ENCODE data around the gene MOB2. TPM values are rescaled to one million over a fixed set of nuclear protein-coding genes. Genes with fewer than 3 reads are reported as not detected.

MOB2 gene
- total RNA-seq, 3 donors from 2014 or later = 36.4 to 46.1 (median 37.9) TPM

DNA sequence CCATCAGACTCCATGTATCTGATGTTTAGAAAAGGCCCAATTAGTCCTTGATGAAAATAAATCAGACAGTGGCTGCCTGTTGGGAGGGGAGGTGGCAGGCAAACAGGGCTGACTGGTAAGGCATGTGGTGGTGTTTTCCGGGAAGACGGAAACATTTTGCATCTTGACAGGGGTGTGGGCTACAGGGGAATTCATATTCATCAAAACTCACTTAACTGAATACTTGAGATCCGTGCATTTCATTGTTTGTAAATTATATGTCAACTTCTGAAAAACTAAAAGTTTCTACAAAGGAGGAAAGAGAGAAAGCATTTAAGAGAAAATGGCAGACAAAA is 10.1 kb upstream of the MOB2 start:
- TF ChIP-seq, protein P1, sequence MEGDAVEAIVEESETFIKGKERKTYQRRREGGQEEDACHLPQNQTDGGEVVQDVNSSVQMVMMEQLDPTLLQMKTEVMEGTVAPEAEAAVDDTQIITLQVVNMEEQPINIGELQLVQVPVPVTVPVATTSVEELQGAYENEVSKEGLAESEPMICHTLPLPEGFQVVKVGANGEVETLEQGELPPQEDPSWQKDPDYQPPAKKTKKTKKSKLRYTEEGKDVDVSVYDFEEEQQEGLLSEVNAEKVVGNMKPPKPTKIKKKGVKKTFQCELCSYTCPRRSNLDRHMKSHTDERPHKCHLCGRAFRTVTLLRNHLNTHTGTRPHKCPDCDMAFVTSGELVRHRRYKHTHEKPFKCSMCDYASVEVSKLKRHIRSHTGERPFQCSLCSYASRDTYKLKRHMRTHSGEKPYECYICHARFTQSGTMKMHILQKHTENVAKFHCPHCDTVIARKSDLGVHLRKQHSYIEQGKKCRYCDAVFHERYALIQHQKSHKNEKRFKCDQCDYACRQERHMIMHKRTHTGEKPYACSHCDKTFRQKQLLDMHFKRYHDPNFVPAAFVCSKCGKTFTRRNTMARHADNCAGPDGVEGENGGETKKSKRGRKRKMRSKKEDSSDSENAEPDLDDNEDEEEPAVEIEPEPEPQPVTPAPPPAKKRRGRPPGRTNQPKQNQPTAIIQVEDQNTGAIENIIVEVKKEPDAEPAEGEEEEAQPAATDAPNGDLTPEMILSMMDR (IDR thresholded peaks at IDR 0.05) = no peak
- no peak for TF ChIP-seq POLR2A (IDR thresholded peaks at IDR 0.05)
- no peak for TF ChIP-seq POLR2AphosphoS5 (IDR thresholded peaks at IDR 0.05)
- Histone ChIP-seq H3K4me1 (no peaks in the 10 kb centered on the region), H3K27me3 (no peaks in the 10 kb centered on the region), H3K27ac (no peak overlapping the region), H3K4me3 (no peak overlapping the region), H3K9me3 (no peaks in the 10 kb centered on the region), H3K36me3 (no peaks in the 10 kb centered on the region)
- intact Hi-C loops (cut with DNase I; ENCODE audit: low total_unique reads) = no loop called here
- DNase-seq (ENCODE audit: low spot score in 2 of 2) = no peak

DNA sequence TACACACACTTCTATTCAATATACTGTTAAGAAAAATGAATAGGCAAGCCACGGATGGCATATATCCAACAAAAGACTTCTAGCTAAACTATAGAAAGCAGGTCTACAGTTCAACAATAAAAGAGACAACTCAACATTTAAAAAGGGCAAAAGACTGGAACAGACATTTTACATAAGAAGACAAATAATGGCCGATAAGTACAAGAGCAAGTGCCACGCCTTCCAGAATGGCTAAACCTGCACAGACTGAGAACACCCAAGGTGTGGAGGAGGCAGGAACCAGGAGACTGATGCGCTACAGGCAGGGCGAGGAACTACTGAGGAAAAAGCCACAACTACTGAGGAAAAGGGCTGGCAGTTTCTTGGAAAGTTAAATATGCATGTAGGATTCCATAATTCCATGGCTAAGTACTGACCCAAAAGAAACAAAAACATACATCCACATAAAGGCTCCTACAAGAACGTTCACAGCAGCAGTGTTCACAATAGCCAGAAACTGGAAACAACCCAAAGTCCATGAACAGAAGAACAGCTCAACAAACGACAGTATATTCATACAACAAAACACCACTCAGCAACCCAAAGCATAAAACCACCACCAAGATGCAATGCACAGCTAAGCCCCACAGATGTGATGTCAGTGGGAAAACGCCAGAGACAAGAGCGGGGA is 9.6 kb upstream of the MOB2 start:
- Histone ChIP-seq H3K9me3 (no peaks in the 10 kb centered on the region), H3K27me3 (no peaks in the 10 kb centered on the region), H3K4me1 (no peaks in the 10 kb centered on the region), H3K36me3 (no peaks in the 10 kb centered on the region), H3K27ac (no peak overlapping the region), H3K4me3 (no peak overlapping the region)
- DNase-seq (ENCODE audit: low spot score in 2 of 2) = no peak
- TF ChIP-seq, protein P1 (IDR thresholded peaks at IDR 0.05) = no peak
- intact Hi-C loops (cut with DNase I; ENCODE audit: low total_unique reads) = no loop called here

DNA sequence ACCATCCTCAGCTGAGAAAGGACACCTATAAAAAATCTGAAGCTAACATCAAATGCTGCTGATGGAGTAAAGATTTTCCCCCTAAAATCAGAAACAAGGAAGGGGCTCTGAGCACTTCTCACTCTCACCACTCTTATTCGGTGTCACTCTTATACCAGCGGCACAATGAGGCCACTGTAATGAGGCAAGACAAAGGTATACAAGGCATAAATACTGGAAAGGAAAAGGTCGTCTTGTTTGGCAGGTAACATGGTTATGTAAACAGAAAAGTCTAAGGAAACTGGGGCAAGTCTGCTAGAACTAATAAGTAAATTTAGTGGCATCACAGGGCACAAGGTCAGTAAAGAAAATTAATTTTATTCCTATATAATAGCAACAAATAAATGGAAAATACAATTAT is 8.1 kb upstream of the MOB2 start:
- DNase-seq (ENCODE audit: low spot score in 2 of 2) = no peak
- intact Hi-C loops (cut with DNase I; ENCODE audit: low total_unique reads) = no loop called here
- Histone ChIP-seq H3K27ac (no peak overlapping the region), H3K9me3 (no peaks in the 10 kb centered on the region), H3K36me3 (no peaks in the 10 kb centered on the region), H3K4me3 (no peak overlapping the region), H3K4me1 (no peaks in the 10 kb centered on the region), H3K27me3 (no peaks in the 10 kb centered on the region)
- TF ChIP-seq, protein P1 (IDR thresholded peaks at IDR 0.05) = no peak
- TF ChIP-seq POLR2AphosphoS5 (IDR thresholded peaks at IDR 0.05) (no peak), POLR2A (IDR thresholded peaks at IDR 0.05) (no peak)

DNA sequence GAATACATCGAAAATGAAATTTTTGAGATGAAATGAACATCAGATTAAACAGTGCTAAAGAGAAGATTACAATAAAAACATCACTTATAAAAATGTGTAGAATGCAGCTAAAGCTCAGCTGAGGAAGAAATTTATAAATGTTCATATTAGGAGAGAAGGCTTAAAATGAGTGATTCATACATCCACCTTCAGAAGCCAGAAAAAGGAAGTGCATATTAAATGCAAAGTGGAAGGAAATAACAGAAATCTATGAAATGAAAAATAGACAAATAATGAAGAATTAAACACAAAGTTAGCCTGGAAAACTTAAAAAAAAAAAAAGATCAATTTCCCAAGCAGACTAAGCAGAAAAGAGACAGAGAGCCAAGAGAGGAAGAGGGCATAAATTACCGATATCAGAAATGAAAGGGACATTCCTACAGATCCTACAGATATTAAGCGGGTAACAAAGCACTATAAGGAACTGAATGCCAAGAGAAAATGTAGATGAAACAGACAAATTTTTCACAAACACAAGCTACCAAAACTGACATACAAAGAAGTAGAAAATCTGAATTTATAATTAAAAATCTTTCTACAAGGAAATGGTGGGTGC is 7.2 kb upstream of the MOB2 start:
- H3K9me3 ChIP-seq = no peaks in the 10 kb centered on the region
- intact Hi-C loops (cut with DNase I; ENCODE audit: low total_unique reads) = no loop called here
- no peak overlapping the region for H3K4me3 ChIP-seq
- no peak for DNase-seq (ENCODE audit: low spot score in 2 of 2)
- no peaks in the 10 kb centered on the region for H3K27me3 ChIP-seq
- peaks cover 0 to 2% of the 10 kb centered on the region in 2 donors for H3K4me1 ChIP-seq
- H3K27ac ChIP-seq = no peak overlapping the region
- TF ChIP-seq POLR2A (IDR thresholded peaks at IDR 0.05) (no peak), POLR2AphosphoS5 (IDR thresholded peaks at IDR 0.05) (no peak)
- TF ChIP-seq, protein P1 (IDR thresholded peaks at IDR 0.05) = no peak
- H3K36me3 ChIP-seq = no peaks in the 10 kb centered on the region

DNA sequence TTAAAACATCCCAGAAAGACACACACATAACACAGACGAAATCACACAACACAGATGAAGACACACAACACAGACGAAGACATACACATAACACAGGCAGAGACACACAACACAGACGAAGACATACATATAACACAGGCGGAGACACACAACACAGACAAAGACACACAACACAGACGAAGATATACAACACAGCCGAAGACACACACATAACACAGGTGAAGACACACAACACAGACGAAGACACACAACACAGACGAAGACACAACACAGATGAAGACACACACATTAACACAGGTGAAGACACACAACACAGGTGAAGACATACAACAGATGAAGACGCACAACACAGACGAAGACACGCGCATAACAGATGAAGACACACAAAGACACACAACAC is 4.8 kb upstream of the MOB2 start:
- Histone ChIP-seq H3K9me3 (no peaks in the 10 kb centered on the region), H3K27me3 (no peaks in the 10 kb centered on the region), H3K4me3 (no peak overlapping the region), H3K36me3 (no peaks in the 10 kb centered on the region), H3K27ac (no peak overlapping the region), H3K4me1 (peaks cover 19 to 22% of the 10 kb centered on the region in 2 donors)
- intact Hi-C loops (cut with DNase I; ENCODE audit: low total_unique reads) = no loop called here
- no peak for TF ChIP-seq POLR2AphosphoS5 (IDR thresholded peaks at IDR 0.05)
- TF ChIP-seq, protein P1 (IDR thresholded peaks at IDR 0.05) = no peak
- DNase-seq (ENCODE audit: low spot score in 2 of 2) = no peak

Data from breast epithelium (tissue), 4 donors.